ENCODE results near the gene SPATA6L.

SPATA6L gene

DNA sequence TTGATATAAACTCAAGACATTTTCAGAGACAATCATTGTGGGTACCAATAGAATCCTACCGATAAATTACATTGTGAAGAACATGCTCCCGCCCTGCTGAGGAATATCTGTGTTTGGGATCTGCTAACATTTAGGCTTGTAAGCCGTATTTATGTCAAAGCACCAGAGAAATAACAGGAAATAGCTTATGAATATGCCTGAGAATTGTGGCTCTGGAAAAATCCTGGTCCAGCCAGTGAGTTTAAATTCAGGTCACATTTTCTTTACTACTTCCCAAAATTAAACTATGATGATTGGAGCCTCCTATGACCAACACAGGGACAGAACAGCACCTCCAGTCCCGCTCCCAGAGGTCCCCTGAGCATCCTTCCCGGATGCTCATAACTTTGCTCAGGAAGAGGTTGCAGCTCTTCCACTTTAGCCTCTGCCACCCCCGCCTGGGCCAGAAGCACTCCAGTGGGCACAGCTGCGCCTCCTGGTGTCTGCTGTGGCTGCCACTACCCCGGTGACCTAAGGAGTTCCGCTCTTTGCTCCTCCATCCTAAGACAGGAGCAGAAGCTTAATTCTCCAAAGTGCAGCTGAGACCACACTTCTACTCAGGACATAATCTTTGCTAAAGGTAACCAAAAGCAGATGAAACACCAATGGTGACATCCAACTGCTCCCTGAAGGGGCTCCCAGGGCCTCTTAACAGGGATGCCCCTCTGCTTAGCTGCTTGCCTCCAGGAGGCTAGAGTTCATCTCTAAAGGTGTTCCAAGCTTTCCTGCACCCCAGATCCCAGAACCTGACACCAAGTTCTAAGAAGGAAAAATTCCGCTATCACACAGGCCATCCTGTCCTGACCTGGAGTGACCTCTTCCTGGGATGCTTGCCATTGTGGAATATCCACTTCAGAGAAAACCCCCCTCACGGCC, 117.2 kb downstream of the SPATA6L start:
- DNase-seq (ENCODE audit: low read depth) = no peak

Measured in amniotic epithelial cell (primary cell).